ENCODE data around the gene ZBTB47.

- no peak for TF ChIP-seq POLR2A (IDR thresholded peaks at IDR 0.05)
- TF ChIP-seq CTCF (IDR thresholded peaks at IDR 0.05): no peak
These were observed 20.6 kb downstream of the ZBTB47 start for GRCh38 chr3:42674146-42674545.
